Right kidney (tissue), 9 donors: Measurements from ENCODE around the gene PPARGC1A.

Experiments used
- DNase-seq: peaks from one replicate; pipeline ENCODE4 v3.0.0-alpha.2; 2016
- long read RNA-seq, 8 donors: transcript quantifications; one replicate each; lab custom pipeline, GENCODE V29; 2026

Gene PPARGC1A
- long read RNA-seq, donor 1, full-length matches to known transcripts = 1 of 1 reads
- long read RNA-seq, donor 1, partial matches to known transcripts = 0 of 1 reads
- long read RNA-seq, donor 1, other reads (novel, unspliced or antisense) = 0 of 1 reads
- long read RNA-seq, donor 2, partial matches to known transcripts = 0 of 1 reads
- long read RNA-seq, donor 2, other reads (novel, unspliced or antisense) = 0 of 1 reads
- long read RNA-seq, donor 3, partial matches to known transcripts = 0 of 1 reads
- long read RNA-seq, donor 3, other reads (novel, unspliced or antisense) = 0 of 1 reads
- long read RNA-seq, donor 4, full-length matches to known transcripts = 4 of 11 reads
- long read RNA-seq, donor 4, partial matches to known transcripts = 7 of 11 reads
- long read RNA-seq, donor 4, other reads (novel, unspliced or antisense) = 0 of 11 reads
- long read RNA-seq, donor 5, full-length matches to known transcripts = 2 of 2 reads
- long read RNA-seq, donor 5, partial matches to known transcripts = 0 of 2 reads
- long read RNA-seq, donor 5, other reads (novel, unspliced or antisense) = 0 of 2 reads
- long read RNA-seq, donor 6, partial matches to known transcripts = 5 of 7 reads
- long read RNA-seq, donor 6, other reads (novel, unspliced or antisense) = 0 of 7 reads
- long read RNA-seq, donor 7, partial matches to known transcripts = 13 of 16 reads
- long read RNA-seq, donor 7, other reads (novel, unspliced or antisense) = 0 of 16 reads
- long read RNA-seq, donor 8, full-length matches to known transcripts = 3 of 3 reads
- long read RNA-seq, donor 8, partial matches to known transcripts = 0 of 3 reads
- long read RNA-seq, donor 8, other reads (novel, unspliced or antisense) = 0 of 3 reads

- peak; percentile 61 for DNase-seq
Observed at GRCh38 chr4:23889814-23890341, at the start of gene PPARGC1A. Gene PPARGC1A (minus strand): TSS chr4:23890047. CDS start chr4:23889957, 90 bp downstream.

GRCh38 chr4:23938796-23939195 is 48.9 kb upstream of the PPARGC1A start:
- DNase-seq = no peak

- no peak for DNase-seq
Observed at GRCh38 chr4:23937173-23937572, 47.3 kb upstream of the PPARGC1A start.

GRCh38 chr4:23934915-23935314 is 45.1 kb upstream of the PPARGC1A start:
- DNase-seq = no peak

GRCh38 chr4:23934223-23934622 is 44.4 kb upstream of the PPARGC1A start:
- DNase-seq = no peak

GRCh38 chr4:23932901-23933308 is 43.1 kb upstream of the PPARGC1A start:
- no peak for DNase-seq

GRCh38 chr4:23932186-23932585 is 42.3 kb upstream of the PPARGC1A start:
- DNase-seq = no peak

- DNase-seq = no peak
Observed at GRCh38 chr4:23931489-23931830, 41.6 kb upstream of the PPARGC1A start.

GRCh38 chr4:23930750-23931488 is 41.1 kb upstream of the PPARGC1A start:
- DNase-seq = peak; percentile 62

GRCh38 chr4:23929248-23929647 is 39.4 kb upstream of the PPARGC1A start:
- DNase-seq = no peak

GRCh38 chr4:23924556-23924955 is 34.7 kb upstream of the PPARGC1A start:
- no peak for DNase-seq

- no peak for DNase-seq
Observed at GRCh38 chr4:23923840-23924239, 34.0 kb upstream of the PPARGC1A start.

GRCh38 chr4:23923141-23923540 is 33.3 kb upstream of the PPARGC1A start:
- no peak for DNase-seq

GRCh38 chr4:23922541-23923111 is 32.8 kb upstream of the PPARGC1A start:
- no peak for DNase-seq

- DNase-seq = no peak
Observed at GRCh38 chr4:23922013-23922412, 32.2 kb upstream of the PPARGC1A start.

- no peak for DNase-seq
Observed at GRCh38 chr4:23921447-23921845, 31.6 kb upstream of the PPARGC1A start.

- no peak for DNase-seq
Observed at GRCh38 chr4:23920716-23921446, 31.0 kb upstream of the PPARGC1A start.

GRCh38 chr4:23920296-23920695 is 30.4 kb upstream of the PPARGC1A start:
- no peak for DNase-seq

GRCh38 chr4:23916282-23916681 is 26.4 kb upstream of the PPARGC1A start:
- DNase-seq = no peak

- DNase-seq = no peak
Observed at GRCh38 chr4:23915459-23916132, 25.7 kb upstream of the PPARGC1A start.
